Measurements from ENCODE around the gene PKIB.

DNA sequence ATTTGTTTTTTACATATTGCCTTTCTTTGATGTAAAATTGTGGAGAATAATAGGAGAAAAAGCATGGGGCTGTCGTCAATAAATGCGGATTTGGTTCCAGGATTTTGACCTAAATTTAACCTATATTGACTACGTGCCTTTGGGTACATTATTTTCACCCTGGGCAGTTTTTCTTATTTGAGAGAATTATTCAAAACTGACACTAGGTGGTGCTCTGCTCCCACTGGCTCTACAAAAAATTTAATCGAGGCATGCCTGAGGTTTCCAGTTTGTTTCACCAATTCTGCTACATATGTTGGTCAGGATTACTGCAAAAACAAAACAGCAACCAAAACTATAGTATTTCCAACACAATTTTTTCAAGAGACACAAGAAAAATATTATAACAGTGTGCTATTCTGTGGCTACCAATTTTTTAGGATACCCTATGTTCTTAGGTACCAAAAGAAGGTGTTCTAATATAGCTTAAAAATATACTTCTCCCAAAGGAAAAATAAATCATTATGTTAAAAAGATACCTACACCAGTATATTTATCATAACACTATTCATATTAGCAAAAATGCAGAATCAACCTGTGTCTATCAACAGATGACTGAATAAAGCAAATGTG is 120.7 kb downstream of the PKIB start:
- TF ChIP-seq POLR2A (IDR thresholded peaks at IDR 0.05; ENCODE audit: low read length) (no peak), GATA1 (IDR thresholded peaks at IDR 0.05; ENCODE audit: low read depth, low read length) (no peak)

Measured in erythroblast (primary cell).